ENCODE data around the gene DEFB128.

DNA sequence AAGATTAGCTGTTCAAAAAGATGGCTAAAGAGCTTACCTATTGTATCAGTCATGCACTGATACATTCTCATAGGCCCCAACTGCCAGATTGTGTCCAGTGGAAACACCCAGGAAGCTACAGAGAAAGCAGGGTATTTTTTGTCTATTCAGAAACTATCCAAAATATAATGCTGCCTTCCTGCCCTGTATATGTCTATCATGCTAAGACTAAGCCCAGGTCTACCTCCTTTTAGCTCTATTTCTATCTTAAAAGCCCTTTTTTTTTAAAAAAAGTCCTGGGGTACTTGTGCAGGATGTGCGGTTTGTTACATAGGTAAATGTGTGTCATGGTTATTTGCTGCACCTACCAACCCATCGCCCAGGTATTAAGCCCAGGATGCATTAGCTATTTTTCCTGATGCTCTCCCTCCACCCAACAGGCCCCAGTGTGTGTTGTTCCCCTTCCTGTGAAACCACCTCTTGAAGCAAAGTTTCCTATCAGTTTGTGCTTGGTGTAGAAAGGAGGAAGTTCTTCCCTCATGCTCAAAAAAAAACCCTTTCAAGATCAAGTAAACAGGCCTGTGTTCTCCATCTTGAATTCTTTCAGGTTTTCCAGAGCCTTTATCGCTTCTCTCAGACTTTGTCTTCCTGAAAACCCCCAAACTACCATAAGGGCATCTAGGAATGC lies 38.1 kb upstream of the DEFB128 start:
- no peak for TF ChIP-seq EZH2phosphoT487 (conservative IDR thresholded peaks at IDR 0.05; ENCODE audit: low read length)
- TF ChIP-seq, protein P1, sequence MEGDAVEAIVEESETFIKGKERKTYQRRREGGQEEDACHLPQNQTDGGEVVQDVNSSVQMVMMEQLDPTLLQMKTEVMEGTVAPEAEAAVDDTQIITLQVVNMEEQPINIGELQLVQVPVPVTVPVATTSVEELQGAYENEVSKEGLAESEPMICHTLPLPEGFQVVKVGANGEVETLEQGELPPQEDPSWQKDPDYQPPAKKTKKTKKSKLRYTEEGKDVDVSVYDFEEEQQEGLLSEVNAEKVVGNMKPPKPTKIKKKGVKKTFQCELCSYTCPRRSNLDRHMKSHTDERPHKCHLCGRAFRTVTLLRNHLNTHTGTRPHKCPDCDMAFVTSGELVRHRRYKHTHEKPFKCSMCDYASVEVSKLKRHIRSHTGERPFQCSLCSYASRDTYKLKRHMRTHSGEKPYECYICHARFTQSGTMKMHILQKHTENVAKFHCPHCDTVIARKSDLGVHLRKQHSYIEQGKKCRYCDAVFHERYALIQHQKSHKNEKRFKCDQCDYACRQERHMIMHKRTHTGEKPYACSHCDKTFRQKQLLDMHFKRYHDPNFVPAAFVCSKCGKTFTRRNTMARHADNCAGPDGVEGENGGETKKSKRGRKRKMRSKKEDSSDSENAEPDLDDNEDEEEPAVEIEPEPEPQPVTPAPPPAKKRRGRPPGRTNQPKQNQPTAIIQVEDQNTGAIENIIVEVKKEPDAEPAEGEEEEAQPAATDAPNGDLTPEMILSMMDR (IDR thresholded peaks at IDR 0.05; ENCODE audit: insufficient read depth, low read length, poor library complexity, severe bottlenecking) = no peak

All from SU-DHL-6 (cell line).